Measurements from ENCODE around the gene SGMS1.

The SGMS1 gene

DNA sequence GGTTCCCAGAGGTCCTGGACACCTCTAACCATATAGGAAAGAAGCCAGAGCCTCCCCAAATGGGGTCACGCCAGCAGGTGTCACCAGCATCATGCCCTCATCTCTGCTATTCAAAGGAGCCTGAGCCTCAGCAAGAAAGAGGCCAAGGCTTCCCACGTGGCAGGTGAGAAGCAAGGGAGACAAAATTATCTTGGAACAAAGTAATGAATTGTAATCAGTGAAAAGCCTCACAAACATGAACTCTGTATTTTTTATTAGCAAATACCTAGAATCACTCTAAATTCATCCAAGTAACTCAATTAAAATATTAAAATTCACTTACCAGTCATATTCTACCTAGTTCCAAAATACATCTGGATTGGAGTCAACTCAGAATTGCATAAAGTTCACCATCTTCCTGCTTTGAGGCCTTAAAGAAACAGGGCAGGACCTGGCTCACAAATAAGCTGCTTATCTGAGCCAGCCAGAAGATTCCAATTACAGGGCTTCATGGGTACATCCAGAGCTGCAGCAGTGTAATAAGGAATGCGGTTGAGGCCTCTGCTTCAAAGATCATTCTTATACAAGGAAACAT, 68.7 kb downstream of the SGMS1 start:
- Histone ChIP-seq H3K79me2 (ENCODE audit: insufficient read depth, low read length) (no peaks in the 10 kb centered on the region), H3K9me2 (ENCODE audit: low read depth, low read length) (no peaks in the 10 kb centered on the region), H3K4me2 (ENCODE audit: low read length) (no peak overlapping the region), H3K27me3 (ENCODE audit: insufficient read depth, low read length) (no peaks in the 10 kb centered on the region), H3K27ac (ENCODE audit: low read depth, low read length, poor library complexity, severe bottlenecking) (no peak overlapping the region), H2AFZ (ENCODE audit: low read length) (no peak overlapping the region), H4K20me1 (ENCODE audit: insufficient read depth, low read length) (no peaks in the 10 kb centered on the region), H3F3A (ENCODE audit: insufficient read depth, low read length) (no peaks in the 10 kb centered on the region), H3K9ac (ENCODE audit: low read length) (no peak overlapping the region), H3K36me3 (ENCODE audit: insufficient read depth, low read length) (no peaks in the 10 kb centered on the region), H3K4me3 (ENCODE audit: low read depth, low read length, poor library complexity, severe bottlenecking) (no peak overlapping the region), H3K9me3 (ENCODE audit: low read length) (no peaks in the 10 kb centered on the region), H3K4me1 (ENCODE audit: insufficient read depth, low read length, severe bottlenecking) (peaks cover 4% of the 10 kb centered on the region)
- TF ChIP-seq CTCF (IDR thresholded peaks at IDR 0.05; ENCODE audit: low read length) = peak; percentile 52
- TF ChIP-seq EZH2 (IDR thresholded peaks at IDR 0.05; ENCODE audit: borderline replicate concordance, low read length) = no peak

GRCh38 chr10:50554376-50554994, 69.3 kb downstream of the SGMS1 start:
- Histone ChIP-seq H3K9ac (ENCODE audit: low read length) (no peak overlapping the region), H4K20me1 (ENCODE audit: insufficient read depth, low read length) (no peaks in the 10 kb centered on the region), H3K27ac (ENCODE audit: low read depth, low read length, poor library complexity, severe bottlenecking) (no peak overlapping the region), H3K9me2 (ENCODE audit: low read depth, low read length) (no peaks in the 10 kb centered on the region), H3K4me3 (ENCODE audit: low read depth, low read length, poor library complexity, severe bottlenecking) (no peak overlapping the region), H3K79me2 (ENCODE audit: insufficient read depth, low read length) (no peaks in the 10 kb centered on the region), H3K36me3 (ENCODE audit: insufficient read depth, low read length) (no peaks in the 10 kb centered on the region), H3K27me3 (ENCODE audit: insufficient read depth, low read length) (no peaks in the 10 kb centered on the region), H2AFZ (ENCODE audit: low read length) (no peak overlapping the region), H3K4me1 (ENCODE audit: insufficient read depth, low read length, severe bottlenecking) (peaks cover 4% of the 10 kb centered on the region), H3F3A (ENCODE audit: insufficient read depth, low read length) (no peaks in the 10 kb centered on the region), H3K4me2 (ENCODE audit: low read length) (no peak overlapping the region), H3K9me3 (ENCODE audit: low read length) (no peaks in the 10 kb centered on the region)
- TF ChIP-seq CTCF (IDR thresholded peaks at IDR 0.05; ENCODE audit: low read length) (no peak), EZH2 (IDR thresholded peaks at IDR 0.05; ENCODE audit: borderline replicate concordance, low read length) (no peak)

GRCh38 chr10:50552771-50553535, 70.8 kb downstream of the SGMS1 start:
- Histone ChIP-seq H3K79me2 (ENCODE audit: insufficient read depth, low read length) (no peaks in the 10 kb centered on the region), H3K4me2 (ENCODE audit: low read length) (no peak overlapping the region), H3F3A (ENCODE audit: insufficient read depth, low read length) (no peaks in the 10 kb centered on the region), H3K4me3 (ENCODE audit: low read depth, low read length, poor library complexity, severe bottlenecking) (no peak overlapping the region), H3K4me1 (ENCODE audit: insufficient read depth, low read length, severe bottlenecking) (peaks cover 4% of the 10 kb centered on the region), H2AFZ (ENCODE audit: low read length) (no peak overlapping the region), H3K27ac (ENCODE audit: low read depth, low read length, poor library complexity, severe bottlenecking) (no peak overlapping the region), H3K9ac (ENCODE audit: low read length) (no peak overlapping the region), H4K20me1 (ENCODE audit: insufficient read depth, low read length) (no peaks in the 10 kb centered on the region), H3K9me3 (ENCODE audit: low read length) (no peaks in the 10 kb centered on the region), H3K27me3 (ENCODE audit: insufficient read depth, low read length) (no peaks in the 10 kb centered on the region), H3K9me2 (ENCODE audit: low read depth, low read length) (no peaks in the 10 kb centered on the region), H3K36me3 (ENCODE audit: insufficient read depth, low read length) (no peaks in the 10 kb centered on the region)
- TF ChIP-seq EZH2 (IDR thresholded peaks at IDR 0.05; ENCODE audit: borderline replicate concordance, low read length) (no peak), CTCF (IDR thresholded peaks at IDR 0.05; ENCODE audit: low read length) (peak; percentile 50; the same call in 1 of the 2 replicates)

All from OCI-LY1 (cell line).